Stomach (tissue), 9 donors: ENCODE results near the gene UPK2. TPM values are rescaled to one million over a fixed set of nuclear protein-coding genes. Genes with fewer than 3 reads are reported as not detected.

ENCODE experiments used
- DNase-seq, 2 donors: peaks; one replicate each; pipeline versions ENCODE4 v3.0.0 to v3.0.0-alpha.2; 2013 to 2019
- H3K27ac ChIP-seq, 5 donors: fragments of 200-600 bp in 4 of 5; sonication (generic) in 4 of 5; one replicate each; pipeline ENCODE4 v1.5.1; 2013 to 2019; ENCODE audit warnings: mild to moderate bottlenecking in 1 of 5, moderate library complexity in 1 of 5
- H3K27me3 ChIP-seq, 3 donors: fragments of 200-600 bp; sonication (generic); one replicate each; pipeline ENCODE4 v1.5.1; 2017 to 2019; ENCODE audit warnings: mixed run types in 1 of 3
- H3K36me3 ChIP-seq, 4 donors: fragments of 200-600 bp; sonication (generic); 1 replicate in 3 of 4; 2 replicates in 1 of 4; pipeline ENCODE4 v1.5.1; 2016 to 2019
- H3K4me1 ChIP-seq, 4 donors: fragments of 200-600 bp; sonication (generic); one replicate each; pipeline ENCODE4 v1.5.1; 2016 to 2019
- H3K4me3 ChIP-seq, 4 donors: fragments of 200-600 bp; sonication (generic) in 3 of 4; one replicate each; pipeline ENCODE4 v1.5.1; 2016 to 2019; ENCODE audit warnings: mild to moderate bottlenecking in 1 of 4
- H3K9me3 ChIP-seq, 4 donors: fragments of 200-600 bp; sonication (generic); one replicate each; pipeline ENCODE4 v1.5.1; 2016 to 2019
- EP300 ChIP-seq: sonication (generic); formaldehyde crosslinking; IDR thresholded peaks from one replicate; pipeline ENCODE4 v1.6.1; 2017; ENCODE audit warnings: antibody characterized with exemption
- POLR2A ChIP-seq, 4 donors: fragments of 450-650 bp; IDR thresholded peaks; one replicate each; pipeline ENCODE4 v1.6.1; 2016; ENCODE audit warnings: antibody characterized with exemption in 4 of 4, control low read depth in 2 of 4, mild to moderate bottlenecking in 1 of 4, moderate library complexity in 1 of 4
- POLR2AphosphoS5 ChIP-seq, 3 donors: sonication (generic); formaldehyde crosslinking; IDR thresholded peaks; one replicate each; pipeline ENCODE4 v1.6.1; 2016; ENCODE audit warnings: antibody characterized with exemption in 3 of 3
- whole genome bisulfite sequencing, 5 donors: extraction: QIAGEN DNeasy Blood & Tissue Kit in 3 of 5; methylation state at CpG; one replicate each; pipeline versions ENCODE4 v1.1.5 to v1.1.7; 2013 to 2018; 5-methylcytosine and 5-hydroxymethylcytosine counted together
- intact Hi-C: fragments of 100-400 bp; cut with DNase I; formaldehyde crosslinking; loops from one replicate; pipeline ENCODE4 v1.15.1; 2023; ENCODE audit warnings: low total_unique reads
- polyA plus RNA-seq, 3 donors: library from polyadenylated mRNA; stranded (reverse); fragments of 200-250 nt; gene quantifications; one replicate each; pipeline ENCODE4 v1.2.3, GENCODE V29; 2013
- total RNA-seq, 5 donors: library from RNA; depleted of rRNA; stranded (reverse); fragments of >200 nt; gene quantifications; one replicate each; pipeline versions ENCODE4 v1.1.0 to v1.2.3, GENCODE V29; 2014 to 2016
- TF ChIP-seq, protein P1 (sequence below), 7 experiments: fragments of 450-650 bp in 4 of 7; fragments of 200-600 bp in 3 of 7; sonication (generic) in 3 of 7; IDR thresholded peaks; one replicate each; pipeline ENCODE4 v1.5.1; 2016 to 2019; ENCODE audit warnings: antibody characterized with exemption in 7 of 7, control low read depth in 2 of 7, mild to moderate bottlenecking in 1 of 7
- donor health status: healthy with polysubstance abuse.
- donor health status: Bipolar disorder and iron deficiency.
- donor health status: healthy.

Gene UPK2
- total and polyA plus RNA-seq, 8 donors = 0.50 TPM; not detected in 7

DNA sequence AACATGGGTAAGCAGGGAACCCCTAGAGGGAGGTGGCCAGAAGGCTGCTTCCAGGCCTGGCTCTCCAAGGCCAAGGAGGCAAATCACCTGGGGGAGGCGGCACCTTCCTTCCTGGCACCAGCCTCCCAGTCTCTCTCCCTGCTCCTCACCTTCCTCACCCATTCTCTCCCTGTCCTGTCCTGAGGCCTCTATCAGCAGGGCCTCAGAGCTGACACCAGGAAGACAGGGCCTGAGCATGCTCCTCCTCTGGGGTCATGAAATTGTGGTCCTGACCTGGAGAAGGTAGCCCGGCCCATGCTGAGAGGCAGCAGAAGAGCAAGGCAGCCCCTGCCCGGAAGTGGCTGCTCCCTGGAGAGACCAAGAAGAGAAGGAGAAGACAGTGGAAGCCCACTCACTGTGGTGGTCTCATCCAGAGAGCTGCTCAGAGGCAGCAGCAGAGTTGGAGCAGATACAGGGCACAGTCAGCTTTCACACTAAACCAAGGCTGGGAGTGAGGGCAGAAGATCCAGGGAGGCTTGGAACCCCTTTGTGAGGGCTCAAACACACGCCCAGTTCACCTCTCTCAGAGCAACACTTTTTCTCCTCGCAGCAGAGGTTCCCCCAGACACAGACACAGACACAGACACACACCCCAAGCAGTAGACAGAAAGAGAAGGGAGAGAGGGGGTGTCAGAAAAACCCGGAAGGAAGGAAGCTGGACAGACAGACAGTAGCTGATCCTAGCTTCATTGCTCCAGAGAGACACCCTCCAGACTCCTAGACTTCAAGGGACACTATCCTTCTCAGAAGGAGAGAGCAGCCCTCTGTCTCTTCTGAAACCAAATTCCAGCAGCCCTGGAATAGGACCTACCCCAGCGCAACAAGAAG, 32.1 kb upstream of the UPK2 start:
- WGBS, 5 donors = 4 to 8% (median 6%) methylated on average over 6 to 7 of the region's 7 CpGs
- peaks cover 63 to 85% (median 81%) of the 10 kb centered on the region in 4 donors for H3K4me1 ChIP-seq
- TF ChIP-seq, protein P1, sequence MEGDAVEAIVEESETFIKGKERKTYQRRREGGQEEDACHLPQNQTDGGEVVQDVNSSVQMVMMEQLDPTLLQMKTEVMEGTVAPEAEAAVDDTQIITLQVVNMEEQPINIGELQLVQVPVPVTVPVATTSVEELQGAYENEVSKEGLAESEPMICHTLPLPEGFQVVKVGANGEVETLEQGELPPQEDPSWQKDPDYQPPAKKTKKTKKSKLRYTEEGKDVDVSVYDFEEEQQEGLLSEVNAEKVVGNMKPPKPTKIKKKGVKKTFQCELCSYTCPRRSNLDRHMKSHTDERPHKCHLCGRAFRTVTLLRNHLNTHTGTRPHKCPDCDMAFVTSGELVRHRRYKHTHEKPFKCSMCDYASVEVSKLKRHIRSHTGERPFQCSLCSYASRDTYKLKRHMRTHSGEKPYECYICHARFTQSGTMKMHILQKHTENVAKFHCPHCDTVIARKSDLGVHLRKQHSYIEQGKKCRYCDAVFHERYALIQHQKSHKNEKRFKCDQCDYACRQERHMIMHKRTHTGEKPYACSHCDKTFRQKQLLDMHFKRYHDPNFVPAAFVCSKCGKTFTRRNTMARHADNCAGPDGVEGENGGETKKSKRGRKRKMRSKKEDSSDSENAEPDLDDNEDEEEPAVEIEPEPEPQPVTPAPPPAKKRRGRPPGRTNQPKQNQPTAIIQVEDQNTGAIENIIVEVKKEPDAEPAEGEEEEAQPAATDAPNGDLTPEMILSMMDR (IDR thresholded peaks at IDR 0.05) = no peak
- TF ChIP-seq EP300 (no peak), POLR2AphosphoS5 (IDR thresholded peaks at IDR 0.05) (no peak)
- intact Hi-C loops = no loop called here
- peak in 1 of 2 donors; percentile 19 for DNase-seq
- no peaks in the 10 kb centered on the region for H3K9me3 ChIP-seq
- H3K27ac ChIP-seq = peak overlapping the region; percentile 86 to 99 (median 97)
- H3K36me3 ChIP-seq = no peaks in the 10 kb centered on the region
- H3K4me3 ChIP-seq = peak overlapping the region; percentile 89 to 97 (median 90)
- H3K27me3 ChIP-seq = no peaks in the 10 kb centered on the region

DNA sequence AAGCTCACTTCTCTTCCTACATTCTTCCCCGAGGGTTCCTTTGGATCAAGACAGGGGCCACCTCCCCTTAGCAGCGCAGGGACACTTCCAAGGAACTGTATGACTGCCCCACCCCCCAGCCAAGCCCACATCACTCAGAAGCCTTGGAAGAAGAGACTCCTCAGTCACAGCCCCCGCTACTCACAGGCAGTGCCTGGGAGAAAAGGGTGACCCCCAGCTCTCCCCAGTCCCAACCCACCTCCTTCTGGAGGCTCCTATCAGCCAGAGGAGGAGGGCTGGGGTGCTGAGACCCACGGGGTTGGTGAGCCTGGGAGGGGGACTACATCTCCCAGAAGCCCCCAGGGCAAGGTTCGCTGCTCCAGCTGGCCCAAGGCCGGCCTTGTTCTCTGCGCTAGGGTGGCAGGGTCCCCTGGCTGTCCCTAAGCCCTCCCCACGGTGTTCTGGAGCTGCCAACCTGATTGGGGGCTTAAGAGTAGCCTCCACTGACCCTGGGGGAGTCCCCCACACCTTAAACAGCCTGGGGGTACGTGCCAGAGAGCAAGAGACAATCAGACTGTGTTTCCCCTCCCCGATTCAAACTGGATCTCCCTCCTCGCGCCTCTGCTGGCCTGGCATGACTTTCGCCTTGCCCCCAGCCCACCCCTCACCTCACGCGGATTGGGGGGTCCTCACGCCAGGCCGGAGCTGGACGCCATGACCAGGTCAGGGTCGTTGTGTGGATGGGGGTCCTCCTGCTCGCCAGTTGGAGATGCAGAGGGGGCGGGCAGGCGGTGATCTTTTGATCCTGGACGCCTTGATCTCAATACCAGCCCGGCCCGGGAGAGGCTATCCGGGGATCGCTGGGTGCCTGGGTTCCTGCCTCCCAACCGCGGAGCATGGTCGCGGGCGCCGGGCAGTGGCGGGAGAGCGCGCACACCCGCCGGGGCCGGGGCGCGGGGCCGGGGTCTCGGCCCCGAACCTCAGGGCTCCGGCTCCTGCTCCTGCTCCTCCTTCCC, 31.2 kb upstream of the UPK2 start:
- Histone ChIP-seq H3K27me3 (no peaks in the 10 kb centered on the region), H3K36me3 (no peaks in the 10 kb centered on the region), H3K27ac (peak overlapping the region; percentile 86 to 99 (median 97)), H3K4me1 (peaks cover 55 to 81% (median 75%) of the 10 kb centered on the region in 4 donors), H3K9me3 (no peaks in the 10 kb centered on the region), H3K4me3 (peak overlapping the region; percentile 89 to 97 (median 90))
- 0 to 1% (median 0%) methylated on average over 9 to 45 of the region's 45 CpGs for WGBS, 5 donors
- intact Hi-C loops = no loop called here
- TF ChIP-seq EP300 = no peak
- TF ChIP-seq POLR2AphosphoS5 (IDR thresholded peaks at IDR 0.05) = no peak
- TF ChIP-seq, protein P1 (IDR thresholded peaks at IDR 0.05) = no peak
- TF ChIP-seq POLR2A (IDR thresholded peaks at IDR 0.05) = no peak
- peak; percentile 59 to 85 for DNase-seq

DNA sequence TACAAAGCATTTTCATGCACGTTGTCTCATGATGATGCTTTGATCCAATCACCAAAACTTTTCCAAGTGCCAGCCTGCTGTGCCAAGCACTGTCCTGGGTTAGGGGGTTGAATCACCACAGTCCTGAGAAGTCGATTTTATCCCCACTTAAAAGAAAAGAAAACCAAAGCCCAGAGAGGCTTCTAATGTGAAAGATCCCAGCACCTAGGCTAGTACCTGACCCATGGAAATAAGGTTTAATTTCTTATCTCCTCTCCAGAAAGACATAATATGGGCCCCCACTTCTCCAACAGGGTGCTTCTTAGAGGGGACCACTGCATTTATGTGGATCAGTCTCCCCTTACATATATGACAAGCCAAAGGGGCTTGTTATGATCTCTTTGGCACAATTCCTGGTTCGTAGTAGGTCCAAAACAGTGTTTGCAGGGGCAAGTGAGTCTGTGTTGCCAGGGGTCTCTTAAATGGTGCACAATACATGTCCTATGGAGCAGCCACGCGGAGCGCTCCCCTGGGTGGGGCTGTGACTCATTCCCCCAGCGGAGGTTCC, 28.5 kb upstream of the UPK2 start:
- peaks cover 38 to 68% (median 61%) of the 10 kb centered on the region in 4 donors for H3K4me1 ChIP-seq
- intact Hi-C loops = loop anchor here (2.0 kb wide), 1 partner anchor 19 kb away; no protein-coding TSS in a partner anchor
- peak overlapping the region; percentile 65 to 84 (median 75) for H3K4me3 ChIP-seq
- no peaks in the 10 kb centered on the region for H3K27me3 ChIP-seq
- DNase-seq = no peak
- WGBS, 5 donors = 4 to 8% (median 6%) methylated on average over 7 of the region's 7 CpGs
- peak overlapping the region; percentile 92 to 99 (median 97) for H3K27ac ChIP-seq
- H3K9me3 ChIP-seq = no peaks in the 10 kb centered on the region
- H3K36me3 ChIP-seq = no peaks in the 10 kb centered on the region
- TF ChIP-seq, protein P1 (IDR thresholded peaks at IDR 0.05) = no peak
- TF ChIP-seq POLR2AphosphoS5 (IDR thresholded peaks at IDR 0.05) (no peak), POLR2A (IDR thresholded peaks at IDR 0.05) (no peak), EP300 (no peak)
